ENCODE results near the gene PDIK1L.
A peak's percentile ranks its signal among the peaks of the same experiment; 100 is the strongest.

PDIK1L gene

GRCh38 chr1:26158271-26158907 is 46.8 kb downstream of the PDIK1L start:
- DNase-seq = no peak

GRCh38 chr1:26158908-26159742 is 47.5 kb downstream of the PDIK1L start, which contains the start of gene FAM110D:
Gene FAM110D, plus strand, starts transcription at chr1:26159079. Its CDS starts 2,213 bp downstream, at chr1:26161292.
- no peak for DNase-seq

GRCh38 chr1:26159743-26160039 is 48.1 kb downstream of the PDIK1L start:
- no peak for DNase-seq

- DNase-seq = no peak
These were observed 49.1 kb downstream of the PDIK1L start for GRCh38 chr1:26160527-26161414.

- DNase-seq = peak; percentile 22
These were observed 50.0 kb downstream of the PDIK1L start for GRCh38 chr1:26161415-26162219.

- DNase-seq = no peak
These were observed 50.6 kb downstream of the PDIK1L start for GRCh38 chr1:26162220-26162709.

GRCh38 chr1:26163684-26164035 is 52.0 kb downstream of the PDIK1L start:
- no peak for DNase-seq

- peak; percentile 27 for DNase-seq
These were observed 52.6 kb downstream of the PDIK1L start for GRCh38 chr1:26164036-26164860.

GRCh38 chr1:26164861-26165842 is 53.5 kb downstream of the PDIK1L start:
- DNase-seq = no peak

- no peak for DNase-seq
These were observed 55.2 kb downstream of the PDIK1L start for GRCh38 chr1:26166719-26167281.

- DNase-seq = no peak
These were observed 57.0 kb downstream of the PDIK1L start, which contains the start of gene C1orf232 for GRCh38 chr1:26168410-26169197. Gene C1orf232, minus strand, starts transcription at chr1:26168963. Its CDS starts 464 bp downstream, at chr1:26168499.

GRCh38 chr1:26169198-26169554 is 57.6 kb downstream of the PDIK1L start:
- no peak for DNase-seq

- DNase-seq = peak; percentile 90
These were observed 58.2 kb downstream of the PDIK1L start, which contains the start of gene ZNF593 for GRCh38 chr1:26169669-26170471. Gene ZNF593, plus strand, starts transcription at chr1:26169908. Its CDS starts 76 bp downstream, at chr1:26169984.

- no peak for DNase-seq
These were observed 58.8 kb downstream of the PDIK1L start for GRCh38 chr1:26170472-26170821.

GRCh38 chr1:26171084-26172072 is 59.8 kb downstream of the PDIK1L start, which contains the start of gene ZNF593OS:
Gene ZNF593OS, minus strand, starts transcription at chr1:26171832. Its CDS starts 171 bp downstream, at chr1:26171661.
- no peak for DNase-seq
